ENCODE results near the gene HLCS.

The HLCS gene

GRCh38 chr21:36985751-36986594, 19.5 kb upstream of the HLCS start:
- Histone ChIP-seq H3K4me1 (ENCODE audit: control insufficient read depth in 5 of 5, insufficient read depth in 5 of 5, low read length in 5 of 5) (peaks cover 2 to 29% (median 12%) of the 10 kb centered on the region in 5 donors), H3K9ac (ENCODE audit: low read length in 5 of 5) (no peak overlapping the region), H3K9me3 (ENCODE audit: control insufficient read depth in 5 of 5, low read length in 5 of 5) (no peaks in the 10 kb centered on the region), H3K27me3 (ENCODE audit: control insufficient read depth in 5 of 5, insufficient read depth in 4 of 5, low read length in 5 of 5) (no peaks in the 10 kb centered on the region), H3K4me3 (ENCODE audit: low read depth in 1 of 5, low read length in 5 of 5) (no peak overlapping the region), H3K27ac (ENCODE audit: low read depth, low read length) (no peak overlapping the region), H3K36me3 (ENCODE audit: control insufficient read depth in 5 of 5, insufficient read depth in 5 of 5, low read length in 5 of 5) (no peaks in the 10 kb centered on the region)

GRCh38 chr21:36981977-36982700, 15.7 kb upstream of the HLCS start:
- no peaks in the 10 kb centered on the region for H3K27me3 ChIP-seq (ENCODE audit: control insufficient read depth in 5 of 5, insufficient read depth in 4 of 5, low read length in 5 of 5)
- H3K9me3 ChIP-seq (ENCODE audit: control insufficient read depth in 5 of 5, low read length in 5 of 5) = no peaks in the 10 kb centered on the region
- H3K9ac ChIP-seq (ENCODE audit: low read length in 5 of 5) = no peak overlapping the region
- no peaks in the 10 kb centered on the region for H3K36me3 ChIP-seq (ENCODE audit: control insufficient read depth in 5 of 5, insufficient read depth in 5 of 5, low read length in 5 of 5)
- no peak overlapping the region for H3K4me3 ChIP-seq (ENCODE audit: low read depth in 1 of 5, low read length in 5 of 5)
- H3K4me1 ChIP-seq (ENCODE audit: control insufficient read depth in 5 of 5, insufficient read depth in 5 of 5, low read length in 5 of 5) = peaks cover 0 to 25% (median 16%) of the 10 kb centered on the region in 5 donors
- no peak overlapping the region for H3K27ac ChIP-seq (ENCODE audit: low read depth, low read length)

- Histone ChIP-seq H3K9me3 (ENCODE audit: control insufficient read depth in 5 of 5, low read length in 5 of 5) (no peaks in the 10 kb centered on the region), H3K36me3 (ENCODE audit: control insufficient read depth in 5 of 5, insufficient read depth in 5 of 5, low read length in 5 of 5) (no peaks in the 10 kb centered on the region), H3K4me3 (ENCODE audit: low read depth in 1 of 5, low read length in 5 of 5) (peak overlapping the region in 4 of 5 donors; percentile 65 to 80 (median 70)), H3K9ac (ENCODE audit: low read length in 5 of 5) (peak overlapping the region in 3 of 5 donors; percentile 70 to 81 (median 73)), H3K27me3 (ENCODE audit: control insufficient read depth in 5 of 5, insufficient read depth in 4 of 5, low read length in 5 of 5) (no peaks in the 10 kb centered on the region), H3K4me1 (ENCODE audit: control insufficient read depth in 5 of 5, insufficient read depth in 5 of 5, low read length in 5 of 5) (peaks cover 0 to 29% (median 19%) of the 10 kb centered on the region in 5 donors), H3K27ac (ENCODE audit: low read depth, low read length) (no peak overlapping the region)
These were observed 14.6 kb upstream of the HLCS start for GRCh38 chr21:36981049-36981391.

- peaks cover 0 to 29% (median 19%) of the 10 kb centered on the region in 5 donors for H3K4me1 ChIP-seq (ENCODE audit: control insufficient read depth in 5 of 5, insufficient read depth in 5 of 5, low read length in 5 of 5)
- H3K27me3 ChIP-seq (ENCODE audit: control insufficient read depth in 5 of 5, insufficient read depth in 4 of 5, low read length in 5 of 5) = no peaks in the 10 kb centered on the region
- peak overlapping the region; percentile 51 to 80 (median 68) for H3K4me3 ChIP-seq (ENCODE audit: low read depth in 1 of 5, low read length in 5 of 5)
- H3K9ac ChIP-seq (ENCODE audit: low read length in 5 of 5) = peak overlapping the region in 4 of 5 donors; percentile 70 to 81 (median 72)
- H3K27ac ChIP-seq (ENCODE audit: low read depth, low read length) = no peak overlapping the region
- H3K36me3 ChIP-seq (ENCODE audit: control insufficient read depth in 5 of 5, insufficient read depth in 5 of 5, low read length in 5 of 5) = no peaks in the 10 kb centered on the region
- no peaks in the 10 kb centered on the region for H3K9me3 ChIP-seq (ENCODE audit: control insufficient read depth in 5 of 5, low read length in 5 of 5)
These were observed 14.0 kb upstream of the HLCS start for GRCh38 chr21:36980280-36981048.

GRCh38 chr21:36976882-36977651, 10.6 kb upstream of the HLCS start:
- Histone ChIP-seq H3K27me3 (ENCODE audit: control insufficient read depth in 5 of 5, insufficient read depth in 4 of 5, low read length in 5 of 5) (no peaks in the 10 kb centered on the region), H3K27ac (ENCODE audit: low read depth, low read length) (no peak overlapping the region), H3K9me3 (ENCODE audit: control insufficient read depth in 5 of 5, low read length in 5 of 5) (no peaks in the 10 kb centered on the region), H3K4me3 (ENCODE audit: low read depth in 1 of 5, low read length in 5 of 5) (no peak overlapping the region), H3K4me1 (ENCODE audit: control insufficient read depth in 5 of 5, insufficient read depth in 5 of 5, low read length in 5 of 5) (peaks cover 0 to 19% (median 17%) of the 10 kb centered on the region in 5 donors), H3K9ac (ENCODE audit: low read length in 5 of 5) (no peak overlapping the region), H3K36me3 (ENCODE audit: control insufficient read depth in 5 of 5, insufficient read depth in 5 of 5, low read length in 5 of 5) (no peaks in the 10 kb centered on the region)

GRCh38 chr21:36976228-36976861, 9.9 kb upstream of the HLCS start:
- no peak overlapping the region for H3K4me3 ChIP-seq (ENCODE audit: low read depth in 1 of 5, low read length in 5 of 5)
- peaks cover 0 to 19% (median 17%) of the 10 kb centered on the region in 5 donors for H3K4me1 ChIP-seq (ENCODE audit: control insufficient read depth in 5 of 5, insufficient read depth in 5 of 5, low read length in 5 of 5)
- no peaks in the 10 kb centered on the region for H3K9me3 ChIP-seq (ENCODE audit: control insufficient read depth in 5 of 5, low read length in 5 of 5)
- no peaks in the 10 kb centered on the region for H3K36me3 ChIP-seq (ENCODE audit: control insufficient read depth in 5 of 5, insufficient read depth in 5 of 5, low read length in 5 of 5)
- no peak overlapping the region for H3K9ac ChIP-seq (ENCODE audit: low read length in 5 of 5)
- H3K27ac ChIP-seq (ENCODE audit: low read depth, low read length) = no peak overlapping the region
- no peaks in the 10 kb centered on the region for H3K27me3 ChIP-seq (ENCODE audit: control insufficient read depth in 5 of 5, insufficient read depth in 4 of 5, low read length in 5 of 5)

- no peak overlapping the region for H3K4me3 ChIP-seq (ENCODE audit: low read depth in 1 of 5, low read length in 5 of 5)
- no peaks in the 10 kb centered on the region for H3K27me3 ChIP-seq (ENCODE audit: control insufficient read depth in 5 of 5, insufficient read depth in 4 of 5, low read length in 5 of 5)
- H3K4me1 ChIP-seq (ENCODE audit: control insufficient read depth in 5 of 5, insufficient read depth in 5 of 5, low read length in 5 of 5) = peaks cover 0 to 8% (median 4%) of the 10 kb centered on the region in 5 donors
- no peaks in the 10 kb centered on the region for H3K9me3 ChIP-seq (ENCODE audit: control insufficient read depth in 5 of 5, low read length in 5 of 5)
- H3K36me3 ChIP-seq (ENCODE audit: control insufficient read depth in 5 of 5, insufficient read depth in 5 of 5, low read length in 5 of 5) = no peaks in the 10 kb centered on the region
- H3K9ac ChIP-seq (ENCODE audit: low read length in 5 of 5) = no peak overlapping the region
- H3K27ac ChIP-seq (ENCODE audit: low read depth, low read length) = no peak overlapping the region
These were observed 8.4 kb upstream of the HLCS start for GRCh38 chr21:36974851-36975192.

- Histone ChIP-seq H3K9ac (ENCODE audit: low read length in 5 of 5) (no peak overlapping the region), H3K9me3 (ENCODE audit: control insufficient read depth in 5 of 5, low read length in 5 of 5) (no peaks in the 10 kb centered on the region), H3K4me1 (ENCODE audit: control insufficient read depth in 5 of 5, insufficient read depth in 5 of 5, low read length in 5 of 5) (peaks cover 0 to 8% (median 4%) of the 10 kb centered on the region in 5 donors), H3K4me3 (ENCODE audit: low read depth in 1 of 5, low read length in 5 of 5) (no peak overlapping the region), H3K36me3 (ENCODE audit: control insufficient read depth in 5 of 5, insufficient read depth in 5 of 5, low read length in 5 of 5) (no peaks in the 10 kb centered on the region), H3K27ac (ENCODE audit: low read depth, low read length) (no peak overlapping the region), H3K27me3 (ENCODE audit: control insufficient read depth in 5 of 5, insufficient read depth in 4 of 5, low read length in 5 of 5) (no peaks in the 10 kb centered on the region)
These were observed 7.7 kb upstream of the HLCS start for GRCh38 chr21:36973986-36974850.
